ENCODE data around the gene BET1.

BET1 gene

GRCh38 chr7:93973134-93973533, 31.0 kb downstream of the BET1 start:
- TF ChIP-seq CTCF (IDR thresholded peaks at IDR 0.05; ENCODE audit: extremely low read depth, missing control alignments) = no peak
- no peak for DNase-seq (ENCODE audit: low spot score)

- no peak for DNase-seq (ENCODE audit: low spot score)
Observed at GRCh38 chr7:93972029-93972725, 32.0 kb downstream of the BET1 start.

GRCh38 chr7:93968911-93969620, 35.1 kb downstream of the BET1 start:
- no peak for DNase-seq (ENCODE audit: low spot score)
- no peak for TF ChIP-seq CTCF (IDR thresholded peaks at IDR 0.05; ENCODE audit: extremely low read depth, missing control alignments)

More at GRCh38 chr7:93972029-93972725, 32.0 kb downstream of the BET1 start:
- TF ChIP-seq CTCF (IDR thresholded peaks at IDR 0.05; ENCODE audit: extremely low read depth, missing control alignments) = no peak

GRCh38 chr7:93964813-93965212, 39.3 kb downstream of the BET1 start:
- DNase-seq (ENCODE audit: low spot score) = no peak
- no peak for TF ChIP-seq CTCF (IDR thresholded peaks at IDR 0.05; ENCODE audit: extremely low read depth, missing control alignments)

- no peak for DNase-seq (ENCODE audit: low spot score)
- no peak for TF ChIP-seq CTCF (IDR thresholded peaks at IDR 0.05; ENCODE audit: extremely low read depth, missing control alignments)
Observed at GRCh38 chr7:93964262-93964661, 39.9 kb downstream of the BET1 start.

- DNase-seq (ENCODE audit: low spot score) = no peak
- no peak for TF ChIP-seq CTCF (IDR thresholded peaks at IDR 0.05; ENCODE audit: extremely low read depth, missing control alignments)
Observed at GRCh38 chr7:93960986-93961385, 43.2 kb downstream of the BET1 start.

GRCh38 chr7:93958651-93959050, 45.5 kb downstream of the BET1 start:
- no peak for DNase-seq (ENCODE audit: low spot score)
- no peak for TF ChIP-seq CTCF (IDR thresholded peaks at IDR 0.05; ENCODE audit: extremely low read depth, missing control alignments)
